HT1080 (cell line): ENCODE data around the gene CAPZA2. TPM values are rescaled to one million over a fixed set of nuclear protein-coding genes. Genes with fewer than 3 reads are reported as not detected.

Experiments
- DNase-seq: peaks from one replicate; pipeline ENCODE4 v3.0.0-alpha.2; 2015; ENCODE audit warnings: low read depth
- total RNA-seq: library from RNA; depleted of rRNA; stranded (reverse); fragments of >200 nt; shearing (Covaris generic); gene quantifications from 2 replicates; pipeline ENCODE4 v1.2.3, GENCODE V29; 2014

The CAPZA2 gene
- total RNA-seq, 1 experiment from 2014 or later, result 103 TPM

DNA sequence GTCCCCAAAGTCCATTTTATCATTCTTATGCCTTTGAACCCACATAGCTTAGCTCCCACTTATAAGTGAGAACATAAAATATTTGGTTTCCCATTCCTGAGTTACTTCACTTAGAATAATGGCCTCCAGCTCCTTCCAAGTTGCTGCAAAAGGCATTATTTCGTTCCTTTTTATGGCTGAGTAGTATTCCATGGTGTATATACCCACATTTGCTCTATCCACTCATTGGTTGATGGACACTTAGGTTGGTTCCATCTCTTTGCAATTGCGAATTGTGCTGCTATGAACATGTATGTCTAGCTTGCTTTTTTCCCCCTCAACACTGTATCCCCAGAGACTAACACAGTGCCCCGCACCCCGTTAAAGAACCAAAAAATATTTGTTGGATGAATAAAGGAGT lies 670 bp upstream of the CAPZA2 start:
- DNase-seq, result no peak

DNA sequence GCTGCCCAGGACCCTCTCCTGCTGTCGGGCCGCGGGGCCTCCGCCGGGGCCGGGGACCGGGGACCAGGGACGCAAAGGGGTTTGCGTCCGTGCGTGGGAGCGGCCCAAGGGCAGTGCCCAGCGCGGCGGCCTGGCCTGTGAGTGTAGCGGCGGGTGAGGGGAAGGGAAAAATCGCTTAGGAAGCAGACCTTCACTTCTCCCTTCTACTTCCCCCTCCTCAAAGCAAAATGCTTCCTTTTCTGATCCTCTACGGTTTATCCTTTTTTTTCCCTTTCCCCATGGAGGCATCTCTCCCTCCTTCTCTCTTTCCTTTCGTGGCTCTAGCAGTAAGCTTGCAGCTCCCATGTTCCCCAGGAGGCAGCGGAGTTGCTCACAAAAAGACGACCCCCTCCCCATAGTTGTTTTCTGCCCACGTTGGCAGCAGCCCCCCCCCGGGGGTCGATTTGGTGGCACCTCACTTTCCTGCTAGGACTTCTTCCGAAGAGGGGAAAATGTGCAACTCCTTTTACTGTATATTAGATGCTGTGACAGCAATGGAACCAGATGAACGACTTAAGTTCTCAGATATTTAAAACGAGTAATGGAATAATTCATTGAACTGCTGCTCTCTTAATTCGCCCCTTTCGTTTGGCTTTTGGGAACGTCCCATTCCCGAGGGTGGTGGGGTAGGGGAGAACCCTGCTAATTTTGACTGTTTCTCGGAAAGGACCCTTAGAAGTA lies 724 bp downstream of the CAPZA2 start:
- peak; percentile 39 for DNase-seq

DNA sequence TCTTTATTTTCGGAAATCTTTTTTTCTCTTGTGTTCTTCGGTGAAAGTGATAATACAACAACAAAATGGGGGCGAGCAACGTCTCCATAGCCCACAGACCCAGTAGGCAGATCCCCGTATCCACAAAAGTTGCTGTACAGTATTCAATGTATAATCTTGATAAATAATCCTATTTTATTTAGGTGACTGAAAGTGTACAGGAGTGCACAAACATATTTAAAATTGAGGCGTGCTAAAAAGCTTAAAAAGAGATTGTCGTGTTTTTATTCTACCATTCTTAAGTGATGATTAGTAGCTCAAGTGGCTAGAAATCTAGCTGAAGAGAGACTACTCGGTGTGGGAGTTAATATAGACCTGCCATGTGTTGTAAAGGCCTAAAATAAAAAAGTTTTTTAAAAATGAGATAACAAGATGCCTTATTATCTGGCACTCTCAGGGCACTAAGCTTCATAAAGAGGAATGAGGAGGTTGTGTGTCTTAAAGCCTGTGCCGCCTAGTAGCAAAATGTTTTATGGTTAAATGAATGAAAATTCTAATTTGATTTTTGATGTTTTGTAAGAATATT lies 1.6 kb downstream of the CAPZA2 start:
- DNase-seq, result no peak

DNA sequence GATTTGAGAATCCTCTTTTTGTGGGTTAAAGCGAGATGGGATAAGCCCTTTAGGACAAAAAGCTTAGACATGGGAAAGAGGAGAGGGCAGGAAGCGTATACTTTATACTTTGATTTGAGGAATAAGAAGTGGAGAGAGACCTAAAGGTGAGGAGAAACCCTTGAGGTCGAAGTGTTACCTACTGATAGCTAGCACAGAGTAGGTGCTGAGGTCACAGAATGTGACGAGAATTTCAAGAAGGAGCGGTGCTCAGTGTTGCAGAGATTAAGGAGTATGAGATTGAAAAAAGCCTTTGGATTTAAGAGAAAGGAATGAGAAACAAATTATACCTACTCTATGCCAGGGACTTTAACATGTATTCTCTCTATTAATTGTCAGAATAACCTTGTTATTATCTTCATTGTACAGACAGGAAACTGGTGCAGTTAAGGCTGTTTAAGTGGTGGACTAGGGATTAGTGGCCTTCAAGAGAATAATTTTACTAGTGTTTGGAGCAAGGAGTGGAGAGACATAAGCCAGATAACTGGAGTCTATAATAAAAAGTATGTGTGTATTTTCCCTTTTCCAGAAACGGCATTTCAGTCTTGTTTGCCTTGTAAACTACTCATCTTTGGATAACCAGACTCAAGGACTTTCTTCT lies 8.8 kb downstream of the CAPZA2 start:
- no peak for DNase-seq

DNA sequence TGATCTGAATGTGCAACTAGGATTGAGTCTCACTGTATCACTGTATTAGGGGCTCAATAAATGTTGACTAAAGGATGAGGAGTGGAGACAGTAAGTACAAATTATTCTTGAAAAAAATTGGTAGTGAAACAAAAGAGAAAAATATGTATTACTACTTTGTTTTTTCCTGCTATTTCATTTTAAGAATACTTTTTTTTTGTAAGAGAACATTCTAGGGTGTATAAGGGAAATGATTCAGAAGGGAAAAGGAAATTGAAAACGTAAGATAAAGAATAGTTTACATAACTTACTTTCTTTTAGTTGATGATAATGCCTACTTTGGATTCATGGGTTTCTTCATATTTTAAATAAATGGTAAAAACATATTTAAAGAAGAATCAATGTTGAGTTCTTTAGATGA lies 9.6 kb downstream of the CAPZA2 start:
- DNase-seq, result no peak

DNA sequence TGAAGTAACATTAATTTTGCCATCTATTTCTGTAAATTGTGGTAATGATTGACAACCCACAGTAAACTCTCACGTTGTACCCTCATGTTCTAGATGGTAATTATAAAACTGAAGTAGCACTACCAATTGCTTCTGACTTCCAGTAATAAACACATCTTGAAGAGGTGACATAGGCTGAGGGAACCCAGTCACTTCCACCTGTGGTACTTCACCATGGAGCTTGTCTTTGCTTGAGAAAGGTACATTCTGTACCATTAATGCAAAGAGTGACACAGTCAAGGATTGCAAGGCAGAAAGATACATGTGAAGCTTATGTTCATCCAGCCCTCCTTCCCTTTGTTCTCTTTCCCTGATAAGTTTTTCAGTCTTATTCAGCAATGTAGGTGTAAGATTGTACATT lies 11.2 kb downstream of the CAPZA2 start:
- DNase-seq, result no peak

DNA sequence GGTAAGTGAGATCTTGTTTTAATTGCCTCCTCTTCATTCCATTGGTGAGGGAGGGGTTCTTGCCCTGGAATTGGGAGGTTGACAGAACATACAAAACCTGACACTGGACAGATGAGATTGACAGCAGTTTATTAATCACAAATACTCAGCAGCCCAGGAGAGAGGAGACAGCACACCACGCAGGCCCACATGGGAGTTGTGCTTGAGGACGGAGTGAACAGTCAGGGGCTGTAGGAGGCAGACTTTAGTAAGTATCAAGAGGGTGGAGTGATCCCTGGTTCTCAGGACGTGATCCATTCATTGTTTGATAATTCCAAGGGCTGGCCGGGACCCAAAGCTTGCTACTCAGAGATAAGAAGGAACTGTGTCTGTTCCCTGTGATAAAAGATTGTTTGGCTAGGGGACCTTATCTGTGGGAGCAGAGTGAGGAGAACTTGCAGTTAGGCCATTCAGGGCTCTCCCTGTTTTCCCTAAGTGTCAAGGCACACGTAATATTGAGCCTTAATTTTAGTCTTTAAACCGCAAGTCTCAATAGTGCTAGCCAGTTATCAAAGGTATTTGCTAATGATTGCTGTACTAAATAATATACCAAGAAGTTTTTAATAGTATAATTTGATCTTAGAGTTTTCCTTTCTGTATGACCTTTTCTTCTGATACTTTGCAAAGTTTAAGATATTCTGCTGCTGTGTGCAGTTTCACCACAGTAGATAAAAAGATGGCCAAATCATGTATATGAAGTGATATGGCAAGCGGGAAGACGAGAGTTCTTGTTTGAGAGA lies 14.5 kb downstream of the CAPZA2 start:
- no peak for DNase-seq

DNA sequence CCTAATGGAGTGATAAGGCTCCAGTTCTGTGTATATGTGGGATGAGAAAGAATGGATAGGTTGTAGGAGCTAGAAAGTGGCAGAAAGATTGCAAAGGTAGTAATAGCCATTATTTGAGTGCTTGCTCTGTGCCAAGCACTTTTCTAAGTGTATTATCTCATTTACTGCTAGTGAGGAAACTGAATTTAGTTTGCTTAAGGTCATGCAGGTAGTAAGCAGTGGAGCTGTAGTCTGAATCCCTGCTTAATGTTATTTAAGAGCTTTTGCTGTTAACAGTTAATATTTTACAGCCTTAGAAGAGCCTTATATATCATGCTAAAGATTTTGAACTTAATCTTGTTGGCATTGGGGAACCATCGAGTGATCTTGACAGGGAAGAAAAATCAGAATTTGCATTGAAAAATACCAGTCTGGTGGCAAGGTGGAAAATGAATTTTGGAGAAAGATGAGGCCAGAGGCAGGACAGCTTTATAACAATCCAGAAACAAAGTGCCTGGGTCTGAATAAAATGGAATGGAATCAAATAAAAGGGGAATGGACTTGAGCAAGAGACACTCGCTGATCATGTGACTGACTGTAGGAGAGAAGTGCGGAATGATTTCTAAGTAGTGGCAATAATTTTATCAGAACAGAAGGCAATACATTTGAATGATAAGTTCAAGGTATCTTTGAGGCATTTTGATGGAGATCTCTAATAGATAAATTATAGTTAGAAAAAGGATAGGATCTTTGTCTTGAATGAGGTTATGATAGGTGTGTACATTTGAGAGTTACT lies 15.2 kb downstream of the CAPZA2 start:
- no peak for DNase-seq

DNA sequence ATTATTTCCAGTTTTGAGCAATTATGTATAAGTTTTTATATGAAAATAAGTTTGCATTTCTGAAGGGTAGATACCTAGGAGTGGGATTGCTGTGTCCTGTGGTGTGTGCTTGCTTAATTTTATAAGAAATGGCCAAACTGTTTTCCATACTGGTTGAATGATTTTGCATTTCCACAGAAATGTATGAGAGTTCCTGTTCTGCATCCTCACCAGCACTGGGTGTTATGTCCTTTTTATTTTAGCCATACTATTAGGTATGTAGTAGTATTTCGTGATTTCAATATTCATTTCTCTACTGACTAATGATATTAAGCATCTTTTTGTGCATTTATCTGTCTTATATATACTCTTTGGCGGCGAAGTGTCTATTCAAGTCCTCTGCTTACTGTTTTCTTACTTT lies 22.3 kb downstream of the CAPZA2 start:
- no peak for DNase-seq

DNA sequence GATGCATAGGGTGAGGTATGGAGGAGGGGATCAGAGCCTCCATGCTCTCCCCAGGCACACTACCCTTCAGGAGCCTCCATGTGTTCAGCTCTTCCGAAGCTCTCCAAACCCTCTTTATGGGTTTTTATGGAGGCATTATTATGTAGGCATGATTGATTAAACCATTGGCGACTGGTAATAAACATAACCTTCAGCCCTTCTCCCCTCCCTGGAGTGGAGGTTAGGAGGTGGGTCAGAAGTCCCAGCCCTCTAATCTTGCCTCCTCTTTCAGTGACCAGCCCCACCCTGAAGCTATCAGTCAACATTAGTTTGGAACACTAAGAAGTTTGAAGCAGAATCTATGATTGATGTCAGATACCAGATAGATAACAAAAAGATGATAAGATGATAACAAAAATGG lies 23.3 kb downstream of the CAPZA2 start:
- DNase-seq, result no peak

DNA sequence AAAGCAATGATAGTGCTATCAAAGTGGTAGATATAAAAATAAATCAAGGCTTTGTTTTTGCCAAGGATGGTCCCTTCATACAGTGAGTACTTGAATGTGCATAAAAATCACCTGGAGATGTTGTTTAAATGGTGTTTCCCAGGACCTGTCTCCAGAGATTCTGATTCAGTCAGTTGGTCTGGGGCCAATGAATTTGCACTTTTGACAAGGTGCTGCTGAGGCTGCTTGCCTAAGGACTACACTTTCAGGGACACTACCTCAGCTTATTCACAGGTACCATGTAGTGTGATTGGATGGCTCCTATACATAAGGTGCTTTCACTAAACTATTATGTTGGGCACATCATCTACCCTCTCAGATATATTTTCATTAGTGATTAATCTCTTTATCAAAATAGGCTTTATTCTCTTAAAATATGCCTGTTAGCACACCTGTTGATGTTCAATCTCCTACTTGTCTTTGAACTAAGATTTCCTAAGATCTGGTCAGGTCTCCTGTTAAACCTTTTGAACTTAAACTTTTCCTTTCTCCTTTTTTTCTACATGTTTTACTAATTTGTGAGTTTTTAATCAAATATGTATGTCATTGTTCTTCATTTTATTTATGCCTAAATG lies 24.3 kb downstream of the CAPZA2 start:
- DNase-seq, result no peak

DNA sequence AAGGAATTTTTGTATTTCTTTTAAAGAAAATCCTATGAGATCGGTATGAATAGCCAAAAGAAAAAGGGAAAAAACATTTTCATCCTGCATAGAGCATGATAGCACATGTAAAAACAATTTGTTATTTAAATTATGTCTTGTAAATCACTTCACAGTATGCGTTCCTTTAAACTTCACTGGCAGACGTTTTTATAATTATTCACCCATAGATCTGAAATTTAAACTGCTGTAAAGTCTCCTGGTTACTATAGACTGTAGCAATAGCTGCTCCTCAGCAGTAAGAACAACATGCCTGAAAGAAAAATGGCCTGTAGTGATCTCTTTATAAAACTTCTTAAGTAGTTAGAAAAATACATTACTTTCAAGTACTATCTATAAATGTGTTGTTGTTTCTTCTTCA lies 26.5 kb downstream of the CAPZA2 start:
- DNase-seq, result no peak

DNA sequence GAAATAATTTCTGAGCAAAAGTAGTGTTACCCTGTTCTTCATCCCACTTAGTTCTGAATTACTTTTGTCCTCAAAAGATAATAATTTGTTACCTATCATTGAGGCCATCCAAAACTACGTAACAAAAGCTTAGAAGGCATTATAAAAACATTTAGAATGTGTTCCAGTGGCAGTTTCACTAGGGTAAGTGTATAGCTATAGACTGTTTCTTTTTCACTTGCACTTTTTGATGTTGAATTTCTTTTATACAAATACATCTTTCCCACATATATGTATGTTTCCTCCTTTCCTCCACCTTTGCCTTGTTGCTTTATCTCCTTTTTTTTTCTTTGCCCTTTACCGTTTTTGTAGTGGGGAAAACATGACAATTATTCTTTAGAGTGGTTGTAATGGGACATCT lies 33.5 kb downstream of the CAPZA2 start:
- DNase-seq, result no peak

DNA sequence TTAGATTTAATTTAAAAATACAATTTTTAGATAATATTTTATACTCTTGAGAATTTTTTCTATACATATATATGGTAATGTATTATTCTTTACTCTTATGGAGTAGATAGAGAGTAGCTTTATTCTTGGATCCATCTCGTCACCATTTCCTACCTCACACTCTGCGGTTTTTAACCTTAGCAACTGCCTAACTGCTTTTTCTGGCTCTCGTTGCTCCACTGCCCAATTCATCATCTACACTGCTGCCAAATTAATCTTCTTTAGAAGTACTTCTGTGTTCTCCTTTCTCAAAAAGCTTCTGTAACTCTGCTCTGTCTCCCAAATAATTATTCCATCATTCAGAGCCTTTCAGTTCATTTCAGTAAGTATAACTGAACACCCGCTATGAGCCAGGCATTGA lies 35.3 kb downstream of the CAPZA2 start:
- DNase-seq, result no peak

DNA sequence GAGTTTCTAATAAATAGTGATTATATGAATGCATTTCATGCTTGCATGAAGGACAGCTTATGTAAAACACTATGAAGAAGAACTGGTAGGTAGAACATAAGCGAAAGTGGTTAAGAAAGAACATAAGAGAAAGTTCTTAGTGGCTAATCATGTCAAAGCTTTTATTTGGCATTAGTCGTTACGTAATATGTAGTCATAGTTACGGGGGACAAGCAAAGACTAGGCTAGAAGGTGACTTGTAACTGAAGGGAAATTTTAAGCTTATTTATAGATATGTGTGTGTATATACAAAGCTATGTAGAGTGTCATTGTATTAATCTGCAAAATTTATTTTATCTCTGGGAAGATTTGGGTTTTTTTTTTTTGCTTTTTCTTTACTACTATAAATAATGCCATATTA lies 36.9 kb downstream of the CAPZA2 start:
- no peak for DNase-seq

DNA sequence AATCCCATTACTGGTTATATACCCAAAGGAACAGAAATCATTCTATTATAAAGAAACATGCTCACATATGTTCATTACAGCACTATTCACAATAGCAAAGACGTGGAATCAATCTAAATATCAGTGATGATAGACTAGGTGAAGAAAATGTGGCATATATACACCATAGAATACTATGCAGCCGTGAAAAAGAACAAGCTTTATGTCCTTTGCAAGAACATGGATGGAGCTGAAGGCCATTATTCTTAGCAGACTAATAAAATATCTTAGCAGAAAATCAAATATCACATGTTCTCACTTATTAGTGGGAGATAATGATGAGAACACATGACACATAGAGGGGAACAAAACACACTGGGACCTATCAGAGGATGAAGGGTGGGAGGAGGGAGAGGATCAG lies 38.8 kb downstream of the CAPZA2 start:
- DNase-seq, result no peak

DNA sequence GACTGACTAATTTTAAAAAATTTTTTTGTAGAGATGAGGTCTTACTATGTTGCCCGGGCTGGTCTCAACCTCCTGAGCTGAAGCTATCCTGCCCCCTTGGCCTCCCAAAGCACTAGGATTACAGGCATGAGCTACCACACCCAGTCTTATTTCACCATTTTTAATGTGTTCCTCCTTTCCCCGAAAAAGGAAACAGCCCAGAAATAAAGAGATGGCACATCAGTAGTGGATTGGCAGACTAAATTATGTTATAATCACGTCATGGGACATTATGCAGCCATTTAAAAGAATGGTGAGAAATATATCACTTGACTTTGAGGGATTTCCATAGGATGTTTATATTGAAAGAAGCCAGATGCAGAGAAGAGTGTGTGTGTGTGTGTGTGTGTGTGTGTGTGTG lies 40.5 kb downstream of the CAPZA2 start:
- DNase-seq, result no peak

DNA sequence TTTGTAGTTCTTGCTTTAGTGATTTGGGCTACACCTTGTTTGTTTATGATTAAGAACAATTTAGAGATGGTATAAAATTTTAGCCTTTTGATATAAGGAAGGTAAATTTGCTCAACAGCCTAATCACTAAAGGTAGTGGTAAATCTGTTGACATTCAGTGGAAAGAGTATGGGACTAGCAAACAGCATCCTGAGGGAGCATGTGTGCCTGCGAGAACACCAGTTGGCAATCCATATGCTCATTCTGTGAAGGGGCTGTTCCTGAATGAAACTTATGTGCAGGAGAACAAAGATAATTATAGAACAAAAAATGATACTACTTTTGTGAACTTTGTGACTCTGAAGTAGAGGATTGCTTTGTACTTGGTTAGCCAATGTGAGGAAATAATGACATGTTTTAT lies 44.0 kb downstream of the CAPZA2 start:
- no peak for DNase-seq

DNA sequence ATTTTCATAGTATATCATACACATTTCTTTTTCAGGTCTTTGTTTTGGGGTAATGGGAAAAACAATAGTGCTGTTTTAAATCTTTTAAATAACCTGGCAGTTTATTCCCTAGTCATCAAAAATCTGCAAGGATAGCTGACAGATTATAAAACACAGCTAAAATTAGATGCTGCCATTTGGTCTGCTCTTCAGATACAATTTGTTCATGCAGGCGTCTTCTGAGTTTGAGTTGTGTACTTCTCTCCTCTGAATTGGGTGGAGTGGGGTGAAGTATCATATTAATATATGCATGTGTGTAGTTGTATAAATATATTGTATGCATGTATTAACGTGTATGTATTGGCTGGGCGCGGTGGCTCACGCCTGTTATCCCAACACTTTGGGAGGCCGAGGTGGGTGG lies 48.0 kb downstream of the CAPZA2 start:
- no peak for DNase-seq

DNA sequence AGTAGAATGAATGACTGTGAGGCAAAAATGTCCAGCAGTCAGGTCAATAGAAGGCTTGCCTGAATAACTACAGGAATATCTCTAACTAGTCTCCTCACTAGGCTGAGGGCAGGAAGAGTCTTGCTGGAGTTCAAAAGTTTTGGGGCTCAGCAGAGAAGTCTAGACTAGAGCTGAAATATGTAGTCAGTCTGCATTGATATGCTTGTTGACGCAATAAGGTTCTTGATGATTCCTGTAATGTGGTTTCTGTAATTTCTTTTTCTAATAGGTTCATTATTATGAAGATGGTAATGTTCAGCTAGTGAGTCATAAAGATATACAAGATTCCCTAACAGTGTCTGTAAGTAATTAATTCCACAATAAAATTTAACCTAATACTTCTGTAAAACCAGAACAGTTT lies 49.4 kb downstream of the CAPZA2 start:
- no peak for DNase-seq

DNA sequence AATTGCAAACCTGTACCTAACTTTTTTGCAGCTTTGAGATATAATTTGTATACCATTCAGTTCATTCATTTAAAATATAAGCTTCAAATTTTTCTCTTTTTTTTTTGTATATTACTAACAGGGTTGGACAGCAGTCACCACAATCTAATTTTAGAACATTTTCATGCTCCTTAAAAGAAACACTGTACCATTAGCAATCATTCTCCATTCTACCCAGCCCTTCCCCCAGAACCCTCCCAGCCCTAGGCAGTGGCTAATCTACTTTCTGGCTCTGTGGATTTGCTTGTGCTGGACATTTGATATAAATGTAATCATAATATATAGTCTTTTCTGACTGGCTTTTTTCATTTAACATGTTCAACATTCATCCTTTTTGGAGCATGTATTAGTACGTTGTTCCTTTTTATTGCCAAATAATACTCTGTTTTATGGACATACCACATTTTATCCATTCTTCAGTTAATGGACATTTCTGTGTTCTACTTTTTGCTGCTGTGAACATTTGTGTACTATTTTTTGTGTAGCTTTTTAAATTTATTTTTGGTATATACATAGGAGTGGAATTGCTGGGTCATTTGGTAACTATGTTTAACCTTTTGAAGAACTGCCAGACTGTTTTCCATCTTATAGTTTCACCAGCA lies 50.0 kb downstream of the CAPZA2 start:
- DNase-seq, result no peak
